K562 (cell line): Measurements from ENCODE around the gene RAB40B. TPM values are rescaled to one million over a fixed set of nuclear protein-coding genes. Genes with fewer than 3 reads are reported as not detected.
A peak's percentile ranks its signal among the peaks of the same experiment; 100 is the strongest.

Source experiments
- ATAC-seq: fragments of 200-7000 bp; cut with Tn5 transposase; 3 replicates; pipeline ENCODE4 v1.9.1; 2020; ENCODE audit warnings: moderate library complexity
- BruUV-seq: library from RNA; stranded (reverse); fragments of 400-500 nt; replicated peaks from 2 replicates; lab custom pipeline; 2021; lab: Mats Ljungman, UMichigan
- CTCF ChIA-PET: fragments of 300-600 bp; formaldehyde crosslinking; extraction: SDS; loops from one replicate; lab custom pipeline; 2021; ENCODE audit warnings: low intra/inter-chr PET ratio; lab: Yijun Ruan, JAX
- POLR2A ChIA-PET: fragments of 300-600, 350-650 bp; sonication (Branson Sonifier 250); formaldehyde crosslinking; extraction: SDS; loops from one replicate; lab custom pipeline; 2021; ENCODE audit warnings: antibody characterized with exemption, inconsistent platforms; lab: Yijun Ruan, JAX
- DNase-seq, 4 experiments: peaks; one replicate each; pipeline versions ENCODE4 v3.0.0 to v3.0.0-alpha.2; 2011 to 2018; ENCODE audit warnings: low spot score in 3 of 4, mixed read lengths in 3 of 4; ENCODE audit errors: extremely low read depth in 1 of 4
- FAIRE-seq: peaks from 2 replicates; lab custom pipeline; 2011; peaks lifted over from hg19 to GRCh38; lab: Jason Lieb, UNC
- H2AFZ ChIP-seq: 2 replicates; pipeline ENCODE4 v1.6.0; 2011; ENCODE audit warnings: low read depth, low read length, control low read depth, inconsistent platforms
- H3K27ac ChIP-seq: fragments of 200-600 bp; 3 replicates; pipeline ENCODE4 v1.8.0; 2011; ENCODE audit warnings: low read depth, mild to moderate bottlenecking, control low read depth, inconsistent platforms, low read length, moderate library complexity, mixed read lengths; ENCODE audit errors: extremely low read depth
- H3K27me3 ChIP-seq, 2 experiments: fragments of 300-600 bp in 1 of 2; 2 replicates in 1 of 2; 3 replicates in 1 of 2; pipeline versions ENCODE4 v1.6.0 to v1.8.0; 2011; ENCODE audit warnings: inconsistent platforms in 2 of 2, low read length in 2 of 2, mild to moderate bottlenecking in 1 of 2, mixed read lengths in 1 of 2, moderate library complexity in 1 of 2; ENCODE audit not compliant: control insufficient read depth in 2 of 2, insufficient read depth in 2 of 2
- H3K36me3 ChIP-seq: fragments of 300-600 bp; 3 replicates; pipeline ENCODE4 v1.8.0; 2011; ENCODE audit warnings: mild to moderate bottlenecking, low read length, inconsistent platforms; ENCODE audit not compliant: control insufficient read depth, insufficient read depth
- H3K4me1 ChIP-seq, 2 experiments: fragments of 200-600 bp in 1 of 2; replicated peaks in 1 of 2; 2 replicates in 1 of 2; 3 replicates in 1 of 2; pipeline versions ENCODE4 v1.5.1 to v1.8.0; 2011; ENCODE audit warnings: inconsistent platforms in 2 of 2, low read length in 2 of 2, mild to moderate bottlenecking in 1 of 2, mixed read lengths in 1 of 2, moderate library complexity in 1 of 2; ENCODE audit not compliant: control insufficient read depth in 2 of 2, insufficient read depth in 2 of 2
- H3K4me2 ChIP-seq: 2 replicates; pipeline ENCODE4 v1.6.1; 2011; ENCODE audit warnings: low read length, control low read depth, inconsistent platforms, mixed read lengths; ENCODE audit not compliant: insufficient read depth
- H3K4me3 ChIP-seq: fragments of 200-600 bp; sonication (generic), shearing (Covaris generic); 2 replicates; pipeline ENCODE4 v1.5.1; 2016; ENCODE audit warnings: control low read depth, inconsistent platforms
- H3K79me2 ChIP-seq: fragments of 200-600 bp; 3 replicates; pipeline ENCODE4 v1.8.0; 2011; ENCODE audit warnings: low read length, inconsistent platforms; ENCODE audit not compliant: control insufficient read depth, insufficient read depth
- H3K9ac ChIP-seq, 2 experiments: 2 replicates each; pipeline versions ENCODE4 v1.6.0 to v1.6.1; 2011; ENCODE audit warnings: low read depth in 2 of 2, low read length in 2 of 2, control low read depth in 1 of 2, inconsistent platforms in 1 of 2, mild to moderate bottlenecking in 1 of 2, mixed read lengths in 1 of 2; ENCODE audit not compliant: insufficient read depth in 1 of 2
- H3K9me1 ChIP-seq: one replicate; pipeline ENCODE4 v1.6.0; 2011; ENCODE audit warnings: inconsistent platforms, mild to moderate bottlenecking, low read length, moderate library complexity; ENCODE audit not compliant: control insufficient read depth, insufficient read depth
- H3K9me3 ChIP-seq: replicated peaks from 2 replicates; pipeline ENCODE4 v1.5.1; 2011; ENCODE audit warnings: low read depth, low read length, inconsistent platforms; ENCODE audit not compliant: control insufficient read depth, insufficient read depth
- H4K20me1 ChIP-seq: replicated peaks from 2 replicates; pipeline ENCODE4 v1.6.1; 2011; ENCODE audit warnings: low read length, inconsistent platforms, mixed read lengths; ENCODE audit not compliant: control insufficient read depth, insufficient read depth
- FOXK2 ChIP-seq, 2 experiments: fragments of 450-650 bp; IDR thresholded peaks in 1 of 2; conservative IDR thresholded peaks in 1 of 2; 2 replicates each; pipeline ENCODE4 v1.6.1; 2016; ENCODE audit warnings: low read depth in 2 of 2, mild to moderate bottlenecking in 1 of 2
- ILK ChIP-seq: fragments of 450-650 bp; IDR thresholded peaks from 2 replicates; pipeline ENCODE4 v1.6.1; 2016; ENCODE audit warnings: missing genetic modification characterization, low read depth, mild to moderate bottlenecking, missing compliant biosample characterization, moderate library complexity, borderline replicate concordance
- L3MBTL2 ChIP-seq: fragments of 450-650 bp; IDR thresholded peaks from 2 replicates; pipeline ENCODE4 v1.6.1; 2016; ENCODE audit warnings: mild to moderate bottlenecking, moderate library complexity
- MEF2A ChIP-seq: IDR thresholded peaks from 2 replicates; pipeline ENCODE4 v1.6.1; 2011; ENCODE audit warnings: low read depth, mild to moderate bottlenecking, low read length, moderate library complexity; ENCODE audit not compliant: control insufficient read depth
- RFX7 ChIP-seq: fragments of 250-450 bp; sonication (Bioruptor Pico); IDR thresholded peaks from 2 replicates; pipeline ENCODE4 v1.5.1; 2021; ENCODE audit warnings: mild to moderate bottlenecking
- SAFB ChIP-seq: fragments of 200-400 bp; formaldehyde crosslinking; IDR thresholded peaks from 2 replicates; pipeline ENCODE4 v1.6.1; 2017; ENCODE audit warnings: low read depth, low read length, borderline replicate concordance
- TEAD4 ChIP-seq, 2 experiments: sonication (generic) in 1 of 2; formaldehyde crosslinking in 1 of 2; IDR thresholded peaks; 2 replicates each; pipeline versions ENCODE4 v1.6.1 to v1.8.0; 2012 to 2022; ENCODE audit warnings: borderline replicate concordance in 1 of 2, inconsistent platforms in 1 of 2, low read length in 1 of 2, mild to moderate bottlenecking in 1 of 2, missing genetic modification reagents in 1 of 2
- ZC3H11A ChIP-seq: IDR thresholded peaks from 2 replicates; pipeline ENCODE4 v1.6.1; 2012; ENCODE audit warnings: low read depth, low read length, improper control_type of control experiment
- WGBS: fragments of 100-300 bp; shearing (Covaris generic); methylation state at CpG from one replicate; pipeline ENCODE4 v1.1.6; 2016; ENCODE audit warnings: low coverage, mixed read lengths; ENCODE audit not compliant: insufficient coverage; ENCODE audit errors: missing lambda C conversion rate; 5-methylcytosine and 5-hydroxymethylcytosine counted together
- in situ Hi-C: fragments of 300-500 bp; cut with MboI; formaldehyde crosslinking; loops from 4 replicates; pipeline ENCODE4 v1.15.0; 2018; ENCODE audit warnings: inconsistent platforms, mixed read lengths
- intact Hi-C: fragments of 100-400 bp; cut with micrococcal nuclease; formaldehyde crosslinking; loops from 2 replicates; pipeline ENCODE4 v1.14.2; 2022
- polyA plus RNA-seq, 8 experiments: library from polyadenylated mRNA; depleted of rRNA in 4 of 8; stranded (reverse) in 5 of 8; unstranded in 3 of 8; fragments of >200 nt; fragmentation: Nextera tagmentation in 2 of 8; fragmentation: Illumina TruSeq in 1 of 8; extraction: Ambion mirVana in 2 of 8; extraction: Trizol in 1 of 8; gene quantifications; 2 replicates each; pipeline versions ENCODE4 v1.2.1 to v1.2.3, GENCODE V29; 2011 to 2014; ENCODE audit warnings: inconsistent platforms in 1 of 8, missing spikeins in 1 of 8
- total RNA-seq, 7 experiments: library from RNA; depleted of rRNA in 6 of 7; stranded (reverse); fragments of >200 nt in 6 of 7; fragmentation: Illumina TruSeq in 2 of 7; extraction: Trizol in 2 of 7; gene quantifications; 2 replicates each; pipeline versions ENCODE4 v1.2.1 to v1.2.3, GENCODE V29; 2011 to 2021; ENCODE audit warnings: low replicate concordance in 1 of 7
- TF ChIP-seq, protein P1 (sequence below): fragments of 250-450 bp; sonication (Bioruptor Pico); IDR thresholded peaks from 2 replicates; pipeline ENCODE4 v1.5.0; 2020; ENCODE audit warnings: mild to moderate bottlenecking, borderline replicate concordance
- TF ChIP-seq, protein P2 (sequence below), 2 experiments: fragments of 450-650 bp in 1 of 2; sonication (generic) in 1 of 2; formaldehyde crosslinking in 1 of 2; IDR thresholded peaks in 1 of 2; conservative IDR thresholded peaks in 1 of 2; 2 replicates each; pipeline versions ENCODE4 v1.6.1 to v1.8.1; 2016 to 2023; ENCODE audit warnings: mild to moderate bottlenecking in 2 of 2, moderate library complexity in 2 of 2, inconsistent platforms in 1 of 2, missing genetic modification reagents in 1 of 2

Gene RAB40B
- total and polyA plus RNA-seq, 9 of the 15 experiments (the other 6 are each of a cell fraction or from before 2014, with no cell fraction given), result 0.13 to 4.6 (median 1.4) TPM

DNA sequence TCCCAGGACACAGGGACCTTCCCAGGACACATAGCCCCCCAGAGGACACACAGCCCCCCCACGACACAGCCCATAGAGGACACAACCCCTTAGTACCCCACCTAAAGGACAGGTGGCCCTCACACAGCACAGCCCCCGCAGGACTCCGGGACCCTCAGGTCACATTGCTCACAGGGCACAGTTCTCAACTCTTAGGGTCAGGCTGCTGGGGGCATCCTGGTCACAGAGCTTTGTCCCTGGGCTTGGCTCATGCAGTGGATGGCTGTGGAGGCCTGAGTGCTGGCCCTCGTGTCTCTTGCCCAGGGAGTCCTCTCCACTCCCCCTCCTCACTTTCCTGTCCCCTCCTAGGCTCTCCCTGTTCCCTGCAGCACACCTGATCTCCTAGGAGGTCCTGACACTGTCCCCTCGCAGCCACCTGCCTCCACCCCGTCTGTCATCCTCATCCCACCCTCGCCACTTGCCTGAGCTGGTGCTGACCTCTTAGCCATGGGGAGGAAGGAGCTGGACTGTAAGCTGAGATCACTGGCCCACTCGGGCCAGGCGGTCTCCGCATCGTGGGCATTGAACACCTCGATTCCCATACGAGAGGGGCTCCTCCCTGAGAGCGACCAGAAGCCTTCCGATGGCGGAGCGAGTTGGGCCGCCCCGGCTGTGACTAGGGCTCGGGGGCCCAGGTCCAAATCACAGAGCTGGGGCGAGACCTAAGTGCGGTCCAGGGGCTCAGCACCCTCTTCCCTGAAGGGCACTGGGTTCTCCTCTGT, 48.8 kb downstream of the RAB40B start:
- intact Hi-C loops (no loop called here), in situ Hi-C loops (no loop called here)
- 83% methylated on average over 17 of the region's 22 CpGs for WGBS
- Histone ChIP-seq H3K79me2 (peaks cover 36% of the 10 kb centered on the region), H3K9me1 (peaks cover under 1% of the 10 kb centered on the region), H3K9ac (peak overlapping the region in 1 of 2 experiments; percentile 23; a peak in 1 of 4 replicates), H3K27ac (no peak overlapping the region), H4K20me1 (peaks cover 11% of the 10 kb centered on the region; the same call in 1 of the 2 replicates), H3K36me3 (peaks cover 12% of the 10 kb centered on the region), H3K27me3 (no peaks in the 10 kb centered on the region), H3K4me3 (no peak overlapping the region), H3K4me1 (peaks cover 11 to 45% of the 10 kb centered on the region in 2 experiments; a peak in 4 of 5 replicates), H3K4me2 (no peak overlapping the region), H2AFZ (no peak overlapping the region), H3K9me3 (no peaks in the 10 kb centered on the region)
- BruUV-seq, result no TSS peak
- TF ChIP-seq SAFB (no peak), ZC3H11A (no peak), RFX7 (CRISPR knock-in tag) (no peak), TEAD4 (IDR thresholded peaks at IDR 0.05; ENCODE audit: low read length) (no peak), TEAD4 (CRISPR knock-in tag; IDR thresholded peaks at IDR 0.05; ENCODE audit: borderline replicate concordance) (no peak), ILK (tag) (no peak), FOXK2 (conservative IDR thresholded peaks at IDR 0.05 in 1 of 2, IDR thresholded peaks at IDR 0.05 in 1 of 2; ENCODE audit: low read depth in 2 of 2) (no peak), MEF2A (no peak), L3MBTL2 (no peak)
- TF ChIP-seq, protein P1, sequence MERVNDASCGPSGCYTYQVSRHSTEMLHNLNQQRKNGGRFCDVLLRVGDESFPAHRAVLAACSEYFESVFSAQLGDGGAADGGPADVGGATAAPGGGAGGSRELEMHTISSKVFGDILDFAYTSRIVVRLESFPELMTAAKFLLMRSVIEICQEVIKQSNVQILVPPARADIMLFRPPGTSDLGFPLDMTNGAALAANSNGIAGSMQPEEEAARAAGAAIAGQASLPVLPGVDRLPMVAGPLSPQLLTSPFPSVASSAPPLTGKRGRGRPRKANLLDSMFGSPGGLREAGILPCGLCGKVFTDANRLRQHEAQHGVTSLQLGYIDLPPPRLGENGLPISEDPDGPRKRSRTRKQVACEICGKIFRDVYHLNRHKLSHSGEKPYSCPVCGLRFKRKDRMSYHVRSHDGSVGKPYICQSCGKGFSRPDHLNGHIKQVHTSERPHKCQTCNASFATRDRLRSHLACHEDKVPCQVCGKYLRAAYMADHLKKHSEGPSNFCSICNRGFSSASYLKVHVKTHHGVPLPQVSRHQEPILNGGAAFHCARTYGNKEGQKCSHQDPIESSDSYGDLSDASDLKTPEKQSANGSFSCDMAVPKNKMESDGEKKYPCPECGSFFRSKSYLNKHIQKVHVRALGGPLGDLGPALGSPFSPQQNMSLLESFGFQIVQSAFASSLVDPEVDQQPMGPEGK, result no peak
- TF ChIP-seq, protein P2, sequence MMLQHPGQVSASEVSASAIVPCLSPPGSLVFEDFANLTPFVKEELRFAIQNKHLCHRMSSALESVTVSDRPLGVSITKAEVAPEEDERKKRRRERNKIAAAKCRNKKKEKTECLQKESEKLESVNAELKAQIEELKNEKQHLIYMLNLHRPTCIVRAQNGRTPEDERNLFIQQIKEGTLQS (IDR thresholded peaks at IDR 0.05), result no peak
- TF ChIP-seq, protein P2 (CRISPR knock-in tag; conservative IDR thresholded peaks at IDR 0.05), result no peak
- FAIRE-seq (no peak), ATAC-seq (no peak), DNase-seq (no peak)
- CTCF ChIA-PET, result no interaction called here
- POLR2A ChIA-PET, result interaction anchor here (0.5 kb wide), 1 partner anchor 494 kb away, joined by 3 read pairs; no protein-coding TSS in a partner anchor
